Panc1 (cell line): Measurements from ENCODE around the gene HOXA7.

Source experiments
- CTCF ChIP-seq: fragments of 450-650 bp; IDR thresholded peaks from 2 replicates; pipeline ENCODE4 v1.5.1; 2017; ENCODE audit warnings: mild to moderate bottlenecking
- POLR2AphosphoS5 ChIP-seq: IDR thresholded peaks from 2 replicates; pipeline ENCODE4 v1.6.1; 2012; ENCODE audit warnings: mild to moderate bottlenecking, low read depth, low read length, moderate library complexity
- TCF7L2 ChIP-seq: IDR thresholded peaks from 2 replicates; pipeline ENCODE4 v1.6.1; 2011; ENCODE audit warnings: mild to moderate bottlenecking, low read depth, low read length, inconsistent platforms

- no peak for TF ChIP-seq TCF7L2
- no peak for TF ChIP-seq CTCF
- TF ChIP-seq POLR2AphosphoS5, result no peak
Observed at GRCh38 chr7:27204851-27205322, 48.4 kb upstream of the HOXA7 start.
